Mucosa of descending colon (tissue), 3 donors: ENCODE data around the gene CA9. TPM values are rescaled to one million over a fixed set of nuclear protein-coding genes. Genes with fewer than 3 reads are reported as not detected.
A peak's percentile ranks its signal among the peaks of the same experiment; 100 is the strongest.
"Not testable (repeated sequence)": the region's sequence is repeated elsewhere in the genome, so short reads cannot be mapped to it uniquely, and the experiment has no call there.

Source experiments
- ATAC-seq: fragments of 200-7000 bp; cut with Tn5 transposase; one replicate; pipeline ENCODE4 v1.9.1; 2020; ENCODE audit warnings: mild to moderate bottlenecking, moderate library complexity
- DNase-seq, 3 donors: peaks; one replicate each; pipeline ENCODE4 v3.0.0-alpha.2; 2020
- H3K36me3 ChIP-seq: fragments of 200-600 bp; one replicate; pipeline ENCODE4 v1.8.0; 2021; ENCODE audit warnings: low read depth, mild to moderate bottlenecking
- H3K4me1 ChIP-seq: fragments of 200-600 bp; one replicate; pipeline ENCODE4 v1.8.0; 2021; ENCODE audit warnings: low read depth, mild to moderate bottlenecking
- H3K4me3 ChIP-seq: fragments of 200-600 bp; one replicate; pipeline ENCODE4 v1.8.0; 2021; ENCODE audit warnings: mild to moderate bottlenecking
- H3K9me3 ChIP-seq: fragments of 200-600 bp; one replicate; pipeline ENCODE4 v1.8.0; 2021; ENCODE audit warnings: mild to moderate bottlenecking
- intact Hi-C, 2 donors: fragments of 100-400 bp; cut with DNase I in 1 of 2; cut with micrococcal nuclease in 1 of 2; formaldehyde crosslinking; loops; one replicate each; pipeline versions ENCODE4 v1.11.0 to v1.11.1; 2022; cut with DNase I, micrococcal nuclease
- total RNA-seq, 3 donors: library from RNA; stranded (reverse); fragmentation: NEBNext Ultra II Directional in 2 of 3; extraction: Animal tissue kit (Norgen Biotek cat#: 25700) in 2 of 3; gene quantifications; one replicate each; pipeline versions ENCODE4 v1.2.1 to v1.2.4, GENCODE V29; 2021 to 2023
- TF ChIP-seq, protein P1 (sequence below): fragments of 200-600 bp; IDR thresholded peaks from one replicate; pipeline ENCODE4 v1.8.0; 2022; ENCODE audit warnings: antibody characterized with exemption, mild to moderate bottlenecking
- donor health status: DM: no; HTN: no; CAD: no; lungs with moderate emphysema.
- donor health status: DM: no; HTN: no; CAD: no.
- donor health status: DM: no; HTN: yes; CAD: no.

Gene CA9
- total RNA-seq, 3 donors from 2014 or later = 0.61 to 1.7 TPM; not detected in 1

DNA sequence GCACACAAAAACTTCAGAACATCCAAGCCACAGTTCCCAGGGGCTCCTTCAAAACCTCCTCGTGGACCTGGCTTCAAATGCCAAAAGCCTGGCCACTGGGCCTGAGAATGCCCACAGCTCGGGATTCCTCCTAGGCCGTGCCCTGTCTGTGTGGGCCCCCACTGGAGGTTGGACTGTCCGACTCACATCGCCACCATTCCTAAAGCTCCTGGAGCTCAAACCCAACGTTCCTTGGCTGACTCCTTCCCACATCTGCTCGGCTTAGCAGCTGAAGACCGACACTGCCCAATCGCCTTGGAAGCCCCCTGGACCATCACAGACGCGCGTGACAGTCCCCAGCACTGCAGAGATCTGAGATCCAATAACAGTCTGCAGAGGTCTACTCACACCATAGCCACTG is 30.7 kb upstream of the CA9 start:
- intact Hi-C loops = loop anchor here in 1 of 2 donors (10.0 kb wide), 1 partner anchor 62 kb away; no protein-coding TSS in a partner anchor
- Histone ChIP-seq H3K9me3 (no peaks in the 10 kb centered on the region), H3K4me1 (no peaks in the 10 kb centered on the region), H3K4me3 (no peak overlapping the region), H3K36me3 (no peaks in the 10 kb centered on the region)
- no peak for ATAC-seq
- TF ChIP-seq, protein P1, sequence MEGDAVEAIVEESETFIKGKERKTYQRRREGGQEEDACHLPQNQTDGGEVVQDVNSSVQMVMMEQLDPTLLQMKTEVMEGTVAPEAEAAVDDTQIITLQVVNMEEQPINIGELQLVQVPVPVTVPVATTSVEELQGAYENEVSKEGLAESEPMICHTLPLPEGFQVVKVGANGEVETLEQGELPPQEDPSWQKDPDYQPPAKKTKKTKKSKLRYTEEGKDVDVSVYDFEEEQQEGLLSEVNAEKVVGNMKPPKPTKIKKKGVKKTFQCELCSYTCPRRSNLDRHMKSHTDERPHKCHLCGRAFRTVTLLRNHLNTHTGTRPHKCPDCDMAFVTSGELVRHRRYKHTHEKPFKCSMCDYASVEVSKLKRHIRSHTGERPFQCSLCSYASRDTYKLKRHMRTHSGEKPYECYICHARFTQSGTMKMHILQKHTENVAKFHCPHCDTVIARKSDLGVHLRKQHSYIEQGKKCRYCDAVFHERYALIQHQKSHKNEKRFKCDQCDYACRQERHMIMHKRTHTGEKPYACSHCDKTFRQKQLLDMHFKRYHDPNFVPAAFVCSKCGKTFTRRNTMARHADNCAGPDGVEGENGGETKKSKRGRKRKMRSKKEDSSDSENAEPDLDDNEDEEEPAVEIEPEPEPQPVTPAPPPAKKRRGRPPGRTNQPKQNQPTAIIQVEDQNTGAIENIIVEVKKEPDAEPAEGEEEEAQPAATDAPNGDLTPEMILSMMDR = no peak
- no peak for DNase-seq

DNA sequence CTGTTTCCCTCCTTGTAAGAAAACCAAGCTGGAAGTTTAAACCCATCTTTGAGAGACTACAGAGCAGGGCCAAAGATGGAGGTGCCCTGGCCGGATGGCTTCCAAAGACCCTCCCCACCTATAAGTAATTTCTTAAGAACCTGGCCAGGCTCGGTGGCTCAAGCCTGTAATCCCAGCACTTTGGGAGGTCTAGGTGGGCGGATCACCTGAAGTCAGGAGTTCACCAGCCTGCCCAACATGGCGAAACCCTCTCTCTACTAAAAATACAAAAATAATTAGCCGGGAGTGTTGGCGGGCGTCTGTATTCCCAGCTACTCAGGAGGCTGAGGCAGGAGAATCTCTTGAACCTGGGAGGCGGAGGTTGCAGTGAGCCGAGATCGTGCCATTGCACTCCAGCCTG is 28.0 kb upstream of the CA9 start:
- not testable (repeated sequence) for H3K9me3 ChIP-seq, H3K4me1 ChIP-seq, H3K36me3 ChIP-seq, ATAC-seq, DNase-seq
- intact Hi-C loops = loop anchor here in 1 of 2 donors (10.0 kb wide), 1 partner anchor 59 kb away; no protein-coding TSS in a partner anchor
- peak overlapping the region; percentile 12 for H3K4me3 ChIP-seq

DNA sequence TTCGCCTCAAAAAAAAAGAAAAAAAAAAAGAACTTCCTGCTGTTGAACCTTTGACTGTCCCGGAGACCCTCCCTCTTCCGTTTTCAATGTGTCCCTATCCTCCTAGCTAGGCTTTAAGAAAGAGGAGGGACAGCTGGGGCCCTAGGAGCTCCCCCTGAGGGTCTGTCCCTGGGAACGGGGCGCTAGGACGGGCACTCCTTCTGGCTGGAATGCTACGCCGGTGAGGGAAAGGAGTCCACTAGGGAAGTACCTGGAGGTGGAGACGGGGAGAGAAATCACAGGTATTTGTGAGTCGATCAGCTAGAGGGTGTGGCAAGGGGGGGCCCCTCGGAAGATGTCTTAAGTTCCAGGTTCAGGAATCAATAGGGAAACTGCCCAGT is 27.6 kb upstream of the CA9 start:
- intact Hi-C loops = loop anchor here in 1 of 2 donors (10.0 kb wide), 1 partner anchor 59 kb away; no protein-coding TSS in a partner anchor
- peak overlapping the region; percentile 12 for H3K4me3 ChIP-seq
- DNase-seq = peak; percentile 66 to 71 (median 68)
- no peaks in the 10 kb centered on the region for H3K9me3 ChIP-seq
- TF ChIP-seq, protein P1 = no peak
- peaks cover 2% of the 10 kb centered on the region for H3K4me1 ChIP-seq
- no peaks in the 10 kb centered on the region for H3K36me3 ChIP-seq
- ATAC-seq = peak; percentile 66

DNA sequence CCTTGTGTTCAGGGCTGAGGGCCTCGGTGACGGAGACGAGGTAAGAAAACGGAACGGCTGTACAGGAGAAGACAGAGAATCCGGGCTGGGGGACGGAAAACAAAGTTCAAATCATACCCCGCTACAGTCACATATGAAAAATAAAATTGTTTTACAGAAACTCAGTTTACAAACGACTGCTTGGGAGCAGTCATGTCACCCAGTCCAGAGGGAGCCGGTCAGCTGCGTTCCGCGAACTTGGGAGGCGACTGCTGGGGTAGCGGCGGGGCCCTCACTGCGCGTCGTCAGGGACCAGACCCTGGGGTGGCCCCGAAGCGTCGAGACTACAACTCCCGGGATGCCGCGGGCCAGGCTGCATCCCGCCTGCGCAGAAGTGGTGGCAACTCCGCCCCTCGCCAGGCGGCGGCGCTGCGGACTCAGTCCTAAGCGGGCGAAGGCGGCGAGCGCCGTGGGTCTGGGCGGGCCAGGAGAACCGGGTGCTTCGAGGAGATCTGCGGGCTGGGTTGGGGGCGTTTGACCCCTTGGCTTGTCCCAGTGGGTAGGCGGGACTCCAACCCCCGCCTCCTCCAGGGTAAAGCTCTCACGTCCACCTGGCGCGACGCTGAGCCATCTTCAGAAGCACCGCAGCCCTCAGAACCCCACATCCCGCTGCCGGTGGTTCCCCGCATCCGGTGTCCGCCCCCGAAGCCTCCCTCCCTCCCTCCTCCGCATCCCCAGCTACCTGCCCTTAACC is 27.0 kb upstream of the CA9 start:
- H3K36me3 ChIP-seq = no peaks in the 10 kb centered on the region
- intact Hi-C loops = loop anchor here in 1 of 2 donors (10.0 kb wide), 1 partner anchor 58 kb away; no protein-coding TSS in a partner anchor
- peak; percentile 96 for ATAC-seq
- peaks cover 7% of the 10 kb centered on the region for H3K4me1 ChIP-seq
- TF ChIP-seq, protein P1 = peak; percentile 92
- H3K4me3 ChIP-seq = peak overlapping the region; percentile 12
- H3K9me3 ChIP-seq = no peaks in the 10 kb centered on the region
- peak; percentile 96 to 97 (median 97) for DNase-seq

DNA sequence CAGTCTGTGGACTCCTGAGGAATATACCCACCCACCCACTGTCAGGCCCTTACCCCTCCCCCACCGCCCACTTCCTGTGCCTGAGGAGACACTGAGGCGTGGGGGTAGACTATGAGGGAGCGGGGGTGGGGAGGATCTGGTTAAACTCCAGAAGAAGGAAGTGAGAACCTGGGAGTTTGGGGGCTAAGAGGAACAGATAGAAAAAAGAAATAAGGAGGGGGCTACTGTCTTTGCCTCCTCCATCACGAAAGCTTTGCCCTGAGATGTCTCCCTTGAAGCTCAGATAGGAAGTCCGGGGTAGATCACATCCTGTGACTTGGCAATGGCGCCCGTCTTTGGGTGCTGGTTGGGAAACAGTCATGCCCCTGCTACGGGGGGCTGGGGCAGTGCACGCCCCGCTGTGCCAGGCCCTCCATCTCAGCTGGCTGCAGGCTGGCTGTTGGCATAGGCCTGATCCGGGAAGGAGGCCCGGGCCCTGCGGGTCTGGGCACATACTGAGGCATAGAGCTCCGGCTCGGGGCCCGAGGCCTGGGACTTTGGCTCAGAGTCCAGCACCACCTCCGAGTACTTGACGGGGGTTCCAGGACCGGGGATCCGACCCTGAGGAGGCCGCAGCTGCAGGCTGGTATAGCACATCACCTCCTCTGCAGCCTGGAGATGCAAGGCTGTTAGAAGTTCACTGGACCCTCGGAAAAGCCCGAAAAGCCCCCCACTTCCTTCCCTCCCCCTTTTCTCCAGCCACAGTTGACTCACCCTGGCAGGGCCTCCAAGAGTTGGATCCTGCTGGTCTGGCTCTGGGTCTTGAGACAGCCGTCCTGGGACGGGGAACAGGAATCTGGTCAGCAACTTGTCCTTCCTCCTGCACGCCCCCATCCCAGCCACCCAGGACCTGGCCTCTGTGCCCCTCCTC is 24.0 kb upstream of the CA9 start:
- TF ChIP-seq, protein P1 = no peak
- no peak overlapping the region for H3K4me3 ChIP-seq

More for the DNA sequence above, 24.0 kb upstream of the CA9 start:
- no peak for ATAC-seq
- H3K4me1 ChIP-seq = peaks cover 21% of the 10 kb centered on the region
- no peaks in the 10 kb centered on the region for H3K36me3 ChIP-seq
- peak; percentile 63 to 76 (median 64) for DNase-seq
- intact Hi-C loops = loop anchor here in 1 of 2 donors (10.0 kb wide), 1 partner anchor 55 kb away; no protein-coding TSS in a partner anchor
- H3K9me3 ChIP-seq = no peaks in the 10 kb centered on the region
